GM19438 (cell line): Measurements from ENCODE around the gene NIPBL.
A peak's percentile ranks its signal among the peaks of the same experiment; 100 is the strongest.
"Not testable (repeated sequence)": the region's sequence is repeated elsewhere in the genome, so short reads cannot be mapped to it uniquely, and the experiment has no call there.

Experiments
- ATAC-seq: cut with Tn5 transposase; IDR thresholded peaks from one replicate; pipeline ENCODE4 v1.9.1; 2021; ENCODE audit warnings: low read depth; ENCODE audit not compliant: unreplicated experiment

The NIPBL gene

DNA sequence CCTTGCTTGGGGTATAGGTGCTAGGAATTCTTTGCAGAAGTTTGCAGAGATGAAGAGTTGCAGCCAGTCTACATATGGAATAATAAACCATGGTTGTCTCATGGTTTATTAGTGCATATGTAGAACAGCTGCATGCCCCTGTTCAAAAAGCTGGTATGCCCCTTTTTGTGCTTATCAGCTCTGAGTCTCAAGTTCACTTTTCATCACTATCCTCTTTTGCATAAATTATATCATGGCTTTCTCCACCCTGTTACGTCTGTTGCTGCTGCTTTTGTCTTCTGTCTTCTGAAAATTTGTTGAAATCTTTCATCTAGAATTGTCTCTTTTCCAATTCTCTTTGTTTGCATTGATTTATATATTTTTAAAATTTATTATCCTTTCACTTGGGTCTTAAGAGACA lies 200.6 kb downstream of the NIPBL start:
- ATAC-seq: no peak

DNA sequence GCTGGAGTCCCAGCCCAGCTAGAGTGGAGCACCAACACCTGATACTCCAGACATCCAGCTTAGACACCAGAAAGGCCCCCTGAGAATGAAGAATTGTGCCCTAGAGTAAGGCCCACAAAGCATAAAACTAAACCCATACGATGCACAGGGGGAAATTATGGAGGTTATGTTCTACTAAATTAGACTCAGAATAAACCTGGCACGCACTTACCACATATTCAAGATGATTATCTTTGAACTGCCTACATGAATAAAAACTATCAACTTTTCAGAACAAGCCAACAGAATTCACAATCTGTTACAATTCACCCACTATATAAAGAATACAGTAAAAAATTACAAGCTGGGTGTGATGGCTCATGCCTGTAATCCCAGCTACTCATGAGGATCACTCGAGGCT lies 204.1 kb downstream of the NIPBL start:
- ATAC-seq: no peak

DNA sequence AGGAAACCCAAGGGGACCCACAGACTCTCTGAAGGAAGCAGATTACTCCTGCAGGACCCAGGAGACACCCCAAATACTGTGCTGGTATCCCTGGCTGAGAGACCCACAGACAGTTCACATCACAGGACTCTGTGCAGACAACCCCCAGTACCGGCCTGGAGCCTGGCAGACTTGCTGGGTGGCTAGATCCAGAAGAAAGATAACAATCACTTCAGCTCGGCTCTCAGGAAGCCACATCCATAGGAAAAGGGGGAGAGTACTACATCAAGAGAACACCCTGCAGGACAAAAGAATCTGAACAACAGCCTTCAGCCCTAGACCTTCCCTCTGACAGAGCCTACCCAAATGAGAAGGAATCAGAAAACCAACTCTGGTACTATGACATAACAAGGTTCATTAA lies 206.4 kb downstream of the NIPBL start:
- not testable (repeated sequence) for ATAC-seq

DNA sequence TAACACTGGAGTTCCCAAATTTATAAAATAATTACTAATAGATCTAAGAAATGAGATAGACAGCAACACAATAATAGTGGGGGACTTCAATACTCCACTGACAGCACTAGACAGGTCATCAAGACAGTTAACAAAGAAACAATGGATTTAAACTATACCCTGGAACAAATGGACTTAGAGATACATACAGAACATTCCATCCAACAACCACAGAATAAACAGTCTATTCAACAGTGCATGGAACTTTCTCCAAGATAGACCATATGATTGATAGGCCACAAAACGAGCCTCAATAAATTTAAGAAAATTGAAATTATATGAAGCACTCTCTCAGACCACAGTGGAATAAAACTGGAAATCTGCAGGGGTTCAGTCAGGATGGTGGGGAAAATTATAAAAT lies 209.5 kb downstream of the NIPBL start:
- ATAC-seq: not testable (repeated sequence)

DNA sequence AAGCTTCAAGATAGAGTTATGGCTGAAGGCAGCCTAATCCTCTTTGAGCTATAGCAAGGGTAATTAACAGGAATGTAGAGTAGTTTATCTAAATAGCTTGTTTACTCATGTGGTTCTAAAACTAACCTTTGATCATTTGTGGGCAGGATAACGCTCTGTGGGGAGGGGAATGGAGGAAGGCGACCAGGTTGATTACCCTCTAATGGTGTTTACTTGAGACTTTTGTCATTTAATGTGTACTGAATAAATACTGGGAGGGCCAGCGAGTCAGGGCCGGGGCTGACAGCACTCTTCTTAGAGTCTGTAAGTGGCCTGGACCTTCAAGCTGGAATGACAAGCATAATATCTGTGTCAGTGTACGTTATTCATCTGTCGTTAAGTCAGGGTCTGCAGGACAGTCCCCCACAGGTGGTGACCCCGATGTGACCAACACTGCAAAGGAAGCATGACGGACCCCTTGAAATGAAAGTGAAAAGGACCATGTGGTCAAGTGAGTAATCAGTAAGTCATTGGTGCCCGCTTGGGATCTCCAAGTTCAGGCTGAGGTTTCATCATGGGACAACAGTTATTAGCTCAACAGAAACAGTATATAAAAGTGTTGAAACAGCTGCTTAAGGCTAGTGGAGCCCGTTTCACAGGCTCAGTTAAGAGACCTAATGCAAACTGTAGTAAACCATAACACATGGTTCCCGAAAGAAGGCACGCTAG lies 210.1 kb downstream of the NIPBL start:
- ATAC-seq: no peak

DNA sequence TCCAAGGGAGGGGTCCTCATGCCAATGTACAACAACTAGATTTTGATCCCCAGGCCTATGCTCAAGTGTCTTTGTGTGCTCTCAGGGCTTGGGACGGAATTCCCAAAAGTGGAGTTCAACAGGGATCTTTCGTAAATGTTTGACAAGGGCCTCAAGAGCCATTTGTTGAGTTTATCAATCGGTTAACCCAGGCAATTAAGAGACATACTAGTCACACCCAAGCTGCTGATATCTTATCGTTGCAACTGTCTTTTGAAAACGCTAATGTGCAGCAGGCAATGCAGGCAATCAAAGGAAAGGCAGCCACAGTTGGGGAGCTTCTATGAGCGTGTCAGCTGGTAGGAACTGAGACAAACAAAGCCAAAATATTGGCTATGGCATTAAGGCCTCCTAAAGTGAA lies 211.4 kb downstream of the NIPBL start:
- ATAC-seq: no peak

DNA sequence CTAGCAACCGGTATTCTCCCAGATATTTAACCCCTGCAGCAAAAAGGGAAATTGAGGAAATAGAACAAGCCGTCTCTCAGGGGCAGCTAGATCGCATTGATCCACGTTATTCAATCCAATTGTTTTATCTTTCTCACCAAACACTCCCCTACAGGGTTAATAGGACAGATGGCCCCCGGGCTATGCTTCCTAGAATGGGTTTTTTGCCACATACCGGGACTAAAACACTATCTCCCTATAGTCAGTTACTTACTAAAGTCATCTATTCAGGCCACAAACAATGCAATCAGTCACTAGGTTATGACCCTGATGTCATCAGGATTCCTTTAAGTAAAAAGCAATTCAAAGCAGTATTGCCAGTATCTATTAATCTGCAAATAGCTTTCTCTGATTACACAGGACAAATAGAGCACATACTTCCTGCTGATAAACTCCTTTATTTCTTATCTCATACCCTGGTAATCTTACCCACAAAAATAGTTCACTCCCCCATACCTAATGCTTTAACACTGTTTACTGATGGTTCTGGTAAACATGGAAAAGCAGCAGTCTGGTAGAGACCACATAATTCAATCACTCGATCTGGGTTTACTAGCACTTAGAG lies 213.7 kb downstream of the NIPBL start:
- ATAC-seq: no peak

DNA sequence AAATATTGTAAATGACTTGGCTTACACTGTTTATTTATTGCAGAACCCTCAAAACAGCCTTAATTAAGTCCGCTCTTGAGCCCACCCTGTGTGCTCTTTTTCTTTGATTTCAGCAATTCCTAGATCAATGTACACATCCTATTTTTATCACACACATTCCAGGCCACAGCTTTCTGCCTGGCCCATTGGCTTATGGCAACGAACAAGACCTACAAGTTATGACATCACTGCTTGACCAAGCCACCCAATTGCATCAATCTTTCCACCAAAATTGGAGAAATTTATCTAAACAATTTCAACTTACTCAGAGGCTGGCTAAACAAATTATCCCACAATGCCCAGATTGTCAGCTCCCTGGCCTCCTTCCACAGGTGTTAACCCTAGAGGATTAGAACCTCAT lies 214.2 kb downstream of the NIPBL start:
- no peak for ATAC-seq

DNA sequence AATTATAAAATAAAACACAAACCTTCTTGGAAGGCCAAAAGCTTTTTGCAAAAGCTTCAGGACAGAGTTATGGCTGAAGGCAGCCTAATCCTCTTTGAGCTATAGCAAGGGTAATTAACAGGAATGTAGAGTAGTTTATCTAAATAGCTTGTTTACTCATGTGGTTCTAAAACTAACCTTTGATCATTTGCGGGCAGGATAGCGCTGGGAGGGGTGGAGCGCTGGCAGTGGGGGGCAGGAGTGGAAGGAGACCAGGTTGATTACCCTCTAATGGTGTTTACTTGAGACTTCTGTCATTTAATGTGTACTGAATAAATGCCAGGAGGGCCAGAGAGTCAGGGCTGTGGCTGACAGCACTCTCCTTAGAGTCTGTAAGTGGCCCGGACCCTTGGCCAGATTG lies 217.2 kb downstream of the NIPBL start:
- ATAC-seq: not testable (repeated sequence)

DNA sequence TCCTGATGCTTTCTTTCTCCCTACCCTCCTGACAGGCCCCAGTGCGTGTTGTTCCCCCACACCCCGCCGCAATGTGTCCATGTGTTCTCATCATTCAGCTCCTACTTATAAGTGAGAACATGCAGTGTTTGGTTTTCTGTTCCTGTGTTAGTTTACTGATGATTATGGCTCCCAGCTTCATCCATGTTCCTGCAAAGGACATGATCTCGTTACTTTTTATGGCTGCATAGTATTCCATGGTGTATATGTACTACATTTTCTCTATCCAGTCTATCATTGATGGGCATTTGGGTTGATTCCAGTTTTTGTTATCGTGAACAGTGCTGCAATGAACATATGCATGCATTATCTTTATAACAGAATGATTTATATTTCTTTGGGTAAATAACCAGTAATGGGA lies 222.7 kb downstream of the NIPBL start:
- ATAC-seq: not testable (repeated sequence)

DNA sequence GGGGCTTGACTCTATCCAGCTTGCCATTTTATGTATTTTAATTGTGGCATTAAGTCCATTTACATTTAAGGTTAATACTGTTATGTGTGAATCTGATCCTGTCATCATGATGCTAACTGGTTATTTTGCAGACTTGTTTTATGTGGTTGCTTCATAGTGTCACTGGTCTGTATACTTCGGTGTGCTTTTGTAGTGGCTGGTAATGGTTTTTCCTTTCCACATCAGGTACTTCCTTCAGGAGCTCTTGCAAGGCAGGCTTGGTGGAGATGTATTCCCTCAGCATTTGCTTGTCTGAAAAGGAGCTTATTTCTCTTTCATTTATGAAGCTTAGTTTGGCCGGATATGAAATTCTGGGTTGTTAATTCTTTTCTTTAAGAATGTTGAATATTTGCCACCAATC lies 226.7 kb downstream of the NIPBL start:
- ATAC-seq: no peak

DNA sequence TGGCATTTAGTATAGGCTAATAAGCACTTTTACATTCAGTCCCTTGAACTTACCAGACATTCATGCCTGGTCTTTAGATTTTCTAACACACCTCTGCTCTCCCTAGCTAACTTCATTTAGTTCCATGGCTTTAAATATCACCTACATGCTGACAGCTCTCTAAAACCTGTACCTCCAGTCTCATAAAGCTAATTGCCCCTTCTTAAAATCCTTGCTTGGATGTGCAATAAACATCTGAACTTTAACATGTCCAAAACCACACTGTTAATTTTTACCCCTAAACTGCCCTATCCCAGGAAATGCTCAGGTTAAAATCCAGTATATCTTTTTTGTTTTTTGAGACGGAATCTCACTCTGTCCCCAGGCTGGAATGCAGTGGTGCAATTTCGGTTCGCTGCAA lies 232.8 kb downstream of the NIPBL start:
- ATAC-seq: no peak

DNA sequence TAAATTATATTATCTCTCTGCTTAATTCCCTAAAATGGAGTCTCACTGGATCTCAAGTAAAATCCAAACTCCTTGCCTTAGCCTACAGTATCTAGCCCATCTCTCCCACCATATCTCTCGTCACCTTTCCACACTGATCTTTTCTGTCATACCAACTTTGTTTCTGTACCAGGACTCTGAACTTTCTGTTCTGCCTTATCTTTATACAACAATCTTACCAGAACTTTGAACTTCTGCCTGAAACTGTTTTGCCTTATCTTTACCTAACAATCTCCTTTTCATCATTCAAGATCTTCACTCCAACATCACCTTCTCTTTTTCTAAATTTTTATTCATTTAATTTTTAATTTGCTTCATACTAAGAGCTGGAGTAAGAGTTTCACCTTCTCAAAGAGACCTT lies 233.6 kb downstream of the NIPBL start:
- no peak for ATAC-seq

DNA sequence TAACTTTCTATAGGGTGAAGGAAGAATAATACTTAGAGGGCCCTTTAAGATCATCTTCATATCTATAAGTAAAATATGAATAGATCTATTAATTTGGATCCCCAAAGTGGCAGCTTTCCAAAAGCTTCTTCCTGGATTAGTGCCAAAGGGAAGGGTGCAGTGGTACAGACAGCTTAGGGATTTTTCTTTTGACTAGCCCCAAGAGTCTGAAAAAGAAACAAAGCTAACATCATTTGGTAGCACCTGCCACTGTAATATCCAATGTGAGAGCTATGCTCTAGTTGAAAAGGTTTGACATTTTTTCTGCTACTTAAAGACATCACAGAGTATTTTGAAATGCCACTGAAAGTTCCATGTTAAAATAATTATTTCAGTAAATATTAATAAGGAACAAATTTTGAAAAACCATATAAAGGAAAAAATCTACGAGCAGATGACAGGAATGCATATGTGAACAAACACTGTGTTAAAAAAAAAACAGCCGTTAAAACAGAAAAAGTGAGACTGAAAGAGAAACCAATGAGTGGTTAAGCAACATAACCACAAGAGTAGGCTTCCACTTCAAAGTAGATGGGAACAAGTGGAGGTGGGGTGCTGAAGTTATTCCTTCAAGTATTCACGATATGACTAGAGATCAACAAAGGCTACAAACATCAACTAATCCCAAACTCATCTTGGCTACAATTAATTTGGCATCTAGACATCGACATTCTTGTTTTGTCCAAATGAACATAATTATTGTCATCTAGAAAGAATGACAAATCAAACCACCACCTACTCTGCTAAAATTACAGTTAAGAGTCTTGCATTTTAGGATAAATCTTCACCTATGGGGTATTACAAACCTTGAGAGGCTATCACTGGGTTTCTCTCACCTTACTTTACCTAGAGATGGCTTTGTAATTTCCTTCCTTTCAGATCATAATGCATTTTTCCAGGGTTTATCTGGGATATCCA lies 235.1 kb downstream of the NIPBL start:
- peak; percentile 85 for ATAC-seq

DNA sequence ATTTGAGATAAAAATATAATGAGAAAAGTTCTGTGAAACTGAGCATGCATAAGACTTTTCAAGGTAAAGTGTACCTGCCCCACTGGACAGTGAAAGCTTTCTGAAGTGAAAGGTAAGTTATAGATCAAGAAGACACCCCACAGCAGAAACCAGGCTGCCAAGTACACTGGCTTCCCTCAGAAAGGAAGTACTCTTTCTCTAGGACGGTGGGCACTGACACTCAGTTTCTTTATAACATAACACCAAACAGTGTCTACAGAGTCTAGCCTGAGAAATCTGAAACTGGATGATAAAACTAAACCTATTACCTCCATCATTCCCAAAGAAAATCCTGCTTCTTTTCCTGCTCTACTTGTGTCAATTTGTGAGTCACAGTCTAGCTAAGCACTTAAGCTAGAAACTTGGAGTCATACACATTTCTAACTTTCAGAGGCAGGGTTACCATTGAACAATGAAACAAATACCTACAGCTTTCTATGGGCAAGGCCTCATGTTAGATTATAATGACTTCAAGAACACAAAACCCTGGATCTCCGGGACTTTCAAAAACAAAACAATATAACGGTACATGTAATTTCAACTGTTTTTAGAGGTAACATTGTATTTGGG lies 235.9 kb downstream of the NIPBL start:
- ATAC-seq: no peak
